Astrocyte (in vitro differentiated cells and primary cell): ENCODE data around the gene PDE1C. TPM values are rescaled to one million over a fixed set of nuclear protein-coding genes. Genes with fewer than 3 reads are reported as not detected.
"Not testable (repeated sequence)": the region's sequence is repeated elsewhere in the genome, so short reads cannot be mapped to it uniquely, and the experiment has no call there.

ENCODE experiments used
- DNase-seq: peaks from one replicate; pipeline ENCODE4 v3.0.0-alpha.2; 2010; ENCODE audit warnings: low read depth
- FAIRE-seq: peaks from 2 replicates; lab custom pipeline; 2011; peaks lifted over from hg19 to GRCh38; lab: Jason Lieb, UNC
- H2AFZ ChIP-seq: 2 replicates; pipeline ENCODE4 v1.6.0; 2012; ENCODE audit warnings: low read depth, low read length, inconsistent platforms
- H3K27ac ChIP-seq: 2 replicates; pipeline ENCODE4 v1.5.1; 2011; ENCODE audit warnings: low read depth, low read length, inconsistent platforms
- H3K27me3 ChIP-seq: 2 replicates; pipeline ENCODE4 v1.6.0; 2011; ENCODE audit warnings: low read length, inconsistent platforms; ENCODE audit not compliant: insufficient read depth
- H3K36me3 ChIP-seq: 2 replicates; pipeline ENCODE4 v1.5.1; 2011; ENCODE audit warnings: low read length, inconsistent platforms; ENCODE audit not compliant: insufficient read depth
- H3K4me1 ChIP-seq: 2 replicates; pipeline ENCODE4 v1.5.1; 2011; ENCODE audit warnings: low read length, inconsistent platforms; ENCODE audit not compliant: insufficient read depth
- H3K4me2 ChIP-seq: 2 replicates; pipeline ENCODE4 v1.6.0; 2012; ENCODE audit warnings: low read length, inconsistent platforms
- H3K4me3 ChIP-seq: 2 replicates; pipeline ENCODE4 v1.5.1; 2011; ENCODE audit warnings: low read depth, mild to moderate bottlenecking, low read length, inconsistent platforms; ENCODE audit not compliant: insufficient read depth
- H3K79me2 ChIP-seq: 2 replicates; pipeline ENCODE4 v1.6.0; 2012; ENCODE audit warnings: mild to moderate bottlenecking, low read length, inconsistent platforms; ENCODE audit not compliant: insufficient read depth
- H3K9ac ChIP-seq: 2 replicates; pipeline ENCODE4 v1.6.0; 2012; ENCODE audit warnings: mild to moderate bottlenecking, low read length, inconsistent platforms
- H3K9me3 ChIP-seq: 2 replicates; pipeline ENCODE4 v1.5.1; 2012; ENCODE audit warnings: low read depth, mild to moderate bottlenecking, low read length, inconsistent platforms; ENCODE audit not compliant: insufficient read depth
- H4K20me1 ChIP-seq: 2 replicates; pipeline ENCODE4 v1.6.0; 2012; ENCODE audit warnings: low read length, inconsistent platforms; ENCODE audit not compliant: insufficient read depth
- H3K27ac Mint-ChIP-seq: one replicate; pipeline ENCODE4 v1.8.0; 2021; ENCODE audit warnings: mild to moderate bottlenecking, mixed read lengths; ENCODE audit not compliant: unreplicated experiment
- H3K27me3 Mint-ChIP-seq: one replicate; pipeline ENCODE4 v1.8.0; 2021; ENCODE audit warnings: low read depth, mixed read lengths; ENCODE audit not compliant: unreplicated experiment
- H3K36me3 Mint-ChIP-seq: one replicate; pipeline ENCODE4 v1.8.0; 2021; ENCODE audit warnings: low read depth, mixed read lengths; ENCODE audit not compliant: unreplicated experiment
- H3K4me1 Mint-ChIP-seq: one replicate; pipeline ENCODE4 v1.8.0; 2021; ENCODE audit warnings: low read depth, mixed read lengths; ENCODE audit not compliant: unreplicated experiment
- H3K4me3 Mint-ChIP-seq: one replicate; pipeline ENCODE4 v1.8.0; 2021; ENCODE audit warnings: mild to moderate bottlenecking, moderate library complexity, mixed read lengths; ENCODE audit not compliant: unreplicated experiment
- H3K9me3 Mint-ChIP-seq: one replicate; pipeline ENCODE4 v1.8.0; 2021; ENCODE audit warnings: mild to moderate bottlenecking, mixed read lengths; ENCODE audit not compliant: unreplicated experiment
- EZH2 ChIP-seq: IDR thresholded peaks from 2 replicates; pipeline ENCODE4 v1.6.1; 2012; ENCODE audit warnings: mild to moderate bottlenecking, low read length, inconsistent platforms; ENCODE audit not compliant: insufficient read depth
- total RNA-seq: library from RNA; stranded (reverse); gene quantifications from 2 replicates; pipeline ENCODE4 v1.2.1, GENCODE V29; 2021
- TF ChIP-seq, protein P1 (sequence below): IDR thresholded peaks from 2 replicates; pipeline ENCODE4 v1.5.1; 2011; ENCODE audit warnings: low read depth, mild to moderate bottlenecking, inconsistent platforms, low read length, moderate library complexity; ENCODE audit not compliant: insufficient read depth

Gene PDE1C
- total RNA-seq, 1 donor from 2014 or later = 31.6 TPM

DNA sequence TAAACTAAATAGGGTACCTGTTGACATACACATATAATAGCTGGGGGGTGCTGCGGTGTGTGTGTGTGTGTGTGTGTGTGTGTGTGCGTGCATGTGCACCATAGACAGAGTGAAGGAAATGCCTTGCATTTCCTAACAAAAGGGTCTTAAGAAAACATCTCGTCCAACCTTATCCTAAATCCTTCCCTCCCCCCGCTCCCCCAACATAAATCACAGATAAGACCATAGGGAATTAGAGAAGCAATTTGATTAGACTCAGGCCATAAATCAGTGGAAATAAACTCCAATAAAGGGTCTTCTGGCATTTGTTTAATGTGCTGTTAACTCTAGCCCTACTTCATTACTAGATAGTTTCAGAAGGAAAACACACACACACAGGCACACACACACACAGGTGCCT lies 234.7 kb downstream of the PDE1C start:
- Mint-ChIP-seq H3K9me3 (peaks cover 2% of the 10 kb centered on the region), H3K36me3 (peaks cover 10% of the 10 kb centered on the region), H3K27ac (no peak overlapping the region), H3K4me3 (no peak overlapping the region), H3K4me1 (no peaks in the 10 kb centered on the region), H3K27me3 (no peaks in the 10 kb centered on the region)
- FAIRE-seq (no peak), DNase-seq (no peak)
- no peaks in the 10 kb centered on the region for H4K20me1 ChIP-seq
- H2AFZ ChIP-seq = no peak overlapping the region
- no peaks in the 10 kb centered on the region for H3K27me3 ChIP-seq
- no peak overlapping the region for H3K4me3 ChIP-seq
- no peaks in the 10 kb centered on the region for H3K79me2 ChIP-seq
- no peaks in the 10 kb centered on the region for H3K36me3 ChIP-seq
- no peak overlapping the region for H3K27ac ChIP-seq
- TF ChIP-seq, protein P1, sequence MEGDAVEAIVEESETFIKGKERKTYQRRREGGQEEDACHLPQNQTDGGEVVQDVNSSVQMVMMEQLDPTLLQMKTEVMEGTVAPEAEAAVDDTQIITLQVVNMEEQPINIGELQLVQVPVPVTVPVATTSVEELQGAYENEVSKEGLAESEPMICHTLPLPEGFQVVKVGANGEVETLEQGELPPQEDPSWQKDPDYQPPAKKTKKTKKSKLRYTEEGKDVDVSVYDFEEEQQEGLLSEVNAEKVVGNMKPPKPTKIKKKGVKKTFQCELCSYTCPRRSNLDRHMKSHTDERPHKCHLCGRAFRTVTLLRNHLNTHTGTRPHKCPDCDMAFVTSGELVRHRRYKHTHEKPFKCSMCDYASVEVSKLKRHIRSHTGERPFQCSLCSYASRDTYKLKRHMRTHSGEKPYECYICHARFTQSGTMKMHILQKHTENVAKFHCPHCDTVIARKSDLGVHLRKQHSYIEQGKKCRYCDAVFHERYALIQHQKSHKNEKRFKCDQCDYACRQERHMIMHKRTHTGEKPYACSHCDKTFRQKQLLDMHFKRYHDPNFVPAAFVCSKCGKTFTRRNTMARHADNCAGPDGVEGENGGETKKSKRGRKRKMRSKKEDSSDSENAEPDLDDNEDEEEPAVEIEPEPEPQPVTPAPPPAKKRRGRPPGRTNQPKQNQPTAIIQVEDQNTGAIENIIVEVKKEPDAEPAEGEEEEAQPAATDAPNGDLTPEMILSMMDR = no peak
- no peak for TF ChIP-seq EZH2
- no peaks in the 10 kb centered on the region for H3K9me3 ChIP-seq
- H3K9ac ChIP-seq = no peak overlapping the region
- H3K4me1 ChIP-seq = no peaks in the 10 kb centered on the region
- no peak overlapping the region for H3K4me2 ChIP-seq

DNA sequence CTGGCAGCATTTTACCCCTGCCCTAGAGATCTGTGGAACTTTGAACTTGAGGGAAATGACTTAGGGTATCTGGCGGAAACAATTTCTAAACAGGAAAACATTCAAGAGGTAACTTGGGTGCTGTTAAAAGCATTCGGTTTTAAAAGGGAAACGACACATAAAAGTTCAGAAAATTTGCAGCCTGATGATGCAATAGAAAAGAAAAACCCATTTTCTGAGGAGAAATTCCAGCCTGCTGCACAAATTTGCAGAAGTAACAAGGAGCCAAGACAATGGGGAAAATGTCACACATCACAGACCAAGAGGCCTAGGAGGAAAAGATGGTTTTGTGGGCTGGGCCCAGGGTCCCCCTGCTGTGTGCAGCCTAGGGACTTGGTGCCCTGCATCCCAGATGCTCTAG lies 236.6 kb downstream of the PDE1C start:
- H3K27ac Mint-ChIP-seq, H3K27me3 ChIP-seq, H3K4me1 ChIP-seq, H3K27ac ChIP-seq, H3K9ac ChIP-seq, H3K36me3 ChIP-seq, H3K9me3 ChIP-seq, H3K36me3 Mint-ChIP-seq, H3K27me3 Mint-ChIP-seq, H2AFZ ChIP-seq, FAIRE-seq, H3K4me1 Mint-ChIP-seq, H3K4me3 ChIP-seq, H4K20me1 ChIP-seq, DNase-seq, H3K79me2 ChIP-seq, H3K9me3 Mint-ChIP-seq, H3K4me2 ChIP-seq, H3K4me3 Mint-ChIP-seq: not testable (repeated sequence)

DNA sequence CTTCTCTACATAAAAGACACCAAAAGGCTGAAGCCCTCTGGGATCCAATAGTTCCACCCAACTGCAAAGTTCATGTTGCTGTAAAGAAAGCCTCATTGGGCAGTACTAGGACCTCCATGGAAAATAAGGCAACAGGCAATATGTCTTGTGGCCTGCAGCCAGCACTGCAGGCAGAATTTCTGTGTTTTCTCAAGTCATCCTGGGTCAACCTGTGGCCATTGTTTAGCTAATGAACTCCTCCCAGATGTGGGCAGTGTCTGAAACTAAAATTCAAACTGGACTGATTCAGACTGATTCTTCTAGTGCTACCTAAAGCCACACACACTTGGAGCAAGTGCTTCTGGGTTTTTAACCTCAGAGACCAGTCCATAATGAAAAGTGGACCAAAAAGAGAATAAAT lies 241.7 kb downstream of the PDE1C start:
- H3K4me1 Mint-ChIP-seq = no peaks in the 10 kb centered on the region
- H2AFZ ChIP-seq = no peak overlapping the region

More for the DNA sequence above, 241.7 kb downstream of the PDE1C start:
- Mint-ChIP-seq H3K27me3 (no peaks in the 10 kb centered on the region), H3K4me3 (no peak overlapping the region), H3K36me3 (peaks cover 6% of the 10 kb centered on the region), H3K27ac (no peak overlapping the region), H3K9me3 (peaks cover 5% of the 10 kb centered on the region)
- FAIRE-seq (no peak), DNase-seq (no peak)
- Histone ChIP-seq H3K79me2 (no peaks in the 10 kb centered on the region), H3K27ac (no peak overlapping the region), H4K20me1 (no peaks in the 10 kb centered on the region), H3K4me3 (no peak overlapping the region), H3K4me1 (no peaks in the 10 kb centered on the region), H3K9ac (no peak overlapping the region), H3K36me3 (peaks cover 3% of the 10 kb centered on the region), H3K4me2 (no peak overlapping the region), H3K27me3 (no peaks in the 10 kb centered on the region), H3K9me3 (no peaks in the 10 kb centered on the region)
- TF ChIP-seq, protein P1 = no peak
- TF ChIP-seq EZH2 = no peak
